GM12892 (cell line): ENCODE results near the gene NUB1.

ENCODE experiments used
- POLR2A ChIP-seq: IDR thresholded peaks from 2 replicates; pipeline ENCODE4 v1.6.1; 2011; ENCODE audit warnings: low read depth, low read length, control low read depth
- POLR2AphosphoS5 ChIP-seq: IDR thresholded peaks from 2 replicates; pipeline ENCODE4 v1.6.1; 2011; ENCODE audit warnings: low read depth, low read length, control low read depth
- TAF1 ChIP-seq: IDR thresholded peaks from 2 replicates; pipeline ENCODE4 v1.6.1; 2011; ENCODE audit warnings: low read depth, mild to moderate bottlenecking, control low read depth, low read length, borderline replicate concordance

- TF ChIP-seq POLR2A (no peak), POLR2AphosphoS5 (no peak; the same call in 1 of the 2 replicates), TAF1 (no peak)
These were observed 7.9 kb downstream of the NUB1 start for GRCh38 chr7:151349507-151349853.
